HFFc6 (cell line): ENCODE data around the gene UGT2B11. TPM values are rescaled to one million over a fixed set of nuclear protein-coding genes. Genes with fewer than 3 reads are reported as not detected.
A peak's percentile ranks its signal among the peaks of the same experiment; 100 is the strongest.
"Not testable (repeated sequence)": the region's sequence is repeated elsewhere in the genome, so short reads cannot be mapped to it uniquely, and the experiment has no call there.

Experiments used
- DNase-seq: peaks from one replicate; pipeline ENCODE4 v3.0.0-alpha.2; 2018
- H3K27ac Mint-ChIP-seq: 2 replicates; pipeline ENCODE4 v1.8.0; 2020; ENCODE audit warnings: mild to moderate bottlenecking, mixed read lengths
- H3K27me3 Mint-ChIP-seq: 2 replicates; pipeline ENCODE4 v1.8.0; 2021; ENCODE audit warnings: mild to moderate bottlenecking, moderate library complexity, mixed read lengths; ENCODE audit not compliant: insufficient read depth
- H3K36me3 Mint-ChIP-seq: 2 replicates; pipeline ENCODE4 v1.8.0; 2021; ENCODE audit warnings: low read depth, mixed read lengths
- H3K4me1 Mint-ChIP-seq: 2 replicates; pipeline ENCODE4 v1.8.0; 2020; ENCODE audit warnings: low read depth, mixed read lengths
- H3K4me3 Mint-ChIP-seq: 2 replicates; pipeline ENCODE4 v1.8.0; 2020; ENCODE audit warnings: mild to moderate bottlenecking, moderate library complexity, mixed read lengths
- H3K9me3 Mint-ChIP-seq: 2 replicates; pipeline ENCODE4 v1.8.0; 2020; ENCODE audit warnings: mild to moderate bottlenecking, mixed read lengths
- total RNA-seq, 6 experiments: library from RNA; stranded (reverse); fragmentation: NEBNext Ultra II Directional; extraction: Animal tissue kit (Norgen Biotek cat#: 25700); gene quantifications; 2 replicates in 1 of 6; 3 replicates in 5 of 6; pipeline ENCODE4 v1.2.3, GENCODE V29; 2021
- TF ChIP-seq, protein P1 (sequence below): fragments of 200-600 bp; sonication (generic); IDR thresholded peaks from 2 replicates; pipeline ENCODE4 v1.5.0; 2021; ENCODE audit warnings: antibody characterized with exemption, mild to moderate bottlenecking

UGT2B11 gene
- total RNA-seq, 6 experiments from 2014 or later, result not detected

DNA sequence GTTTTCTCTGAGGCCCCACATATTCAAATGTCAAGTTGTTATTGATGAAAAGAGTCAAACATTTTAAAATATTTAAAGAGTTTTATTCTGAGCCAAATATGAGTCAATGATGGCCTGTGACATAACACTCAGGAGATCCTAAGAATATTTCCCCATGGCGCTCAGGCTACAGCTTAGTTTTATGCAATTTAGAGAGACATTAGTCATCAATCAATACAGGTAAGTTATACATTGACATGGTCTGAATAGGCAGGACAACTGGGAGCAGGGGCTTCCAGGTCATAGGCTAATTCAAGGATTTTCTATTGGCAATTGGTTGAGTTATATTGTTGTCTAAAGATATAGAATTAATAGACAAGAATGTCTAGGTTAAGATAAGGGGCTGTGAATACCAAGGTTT, 34.7 kb downstream of the UGT2B11 start:
- DNase-seq, H3K9me3 Mint-ChIP-seq, H3K27ac Mint-ChIP-seq, H3K36me3 Mint-ChIP-seq, H3K4me1 Mint-ChIP-seq, H3K4me3 Mint-ChIP-seq, H3K27me3 Mint-ChIP-seq: not testable (repeated sequence)

GRCh38 chr4:69178751-69179205, 35.8 kb downstream of the UGT2B11 start:
- H3K4me1 Mint-ChIP-seq, H3K4me3 Mint-ChIP-seq, H3K27me3 Mint-ChIP-seq, DNase-seq, H3K27ac Mint-ChIP-seq, H3K36me3 Mint-ChIP-seq, H3K9me3 Mint-ChIP-seq: not testable (repeated sequence)

DNA sequence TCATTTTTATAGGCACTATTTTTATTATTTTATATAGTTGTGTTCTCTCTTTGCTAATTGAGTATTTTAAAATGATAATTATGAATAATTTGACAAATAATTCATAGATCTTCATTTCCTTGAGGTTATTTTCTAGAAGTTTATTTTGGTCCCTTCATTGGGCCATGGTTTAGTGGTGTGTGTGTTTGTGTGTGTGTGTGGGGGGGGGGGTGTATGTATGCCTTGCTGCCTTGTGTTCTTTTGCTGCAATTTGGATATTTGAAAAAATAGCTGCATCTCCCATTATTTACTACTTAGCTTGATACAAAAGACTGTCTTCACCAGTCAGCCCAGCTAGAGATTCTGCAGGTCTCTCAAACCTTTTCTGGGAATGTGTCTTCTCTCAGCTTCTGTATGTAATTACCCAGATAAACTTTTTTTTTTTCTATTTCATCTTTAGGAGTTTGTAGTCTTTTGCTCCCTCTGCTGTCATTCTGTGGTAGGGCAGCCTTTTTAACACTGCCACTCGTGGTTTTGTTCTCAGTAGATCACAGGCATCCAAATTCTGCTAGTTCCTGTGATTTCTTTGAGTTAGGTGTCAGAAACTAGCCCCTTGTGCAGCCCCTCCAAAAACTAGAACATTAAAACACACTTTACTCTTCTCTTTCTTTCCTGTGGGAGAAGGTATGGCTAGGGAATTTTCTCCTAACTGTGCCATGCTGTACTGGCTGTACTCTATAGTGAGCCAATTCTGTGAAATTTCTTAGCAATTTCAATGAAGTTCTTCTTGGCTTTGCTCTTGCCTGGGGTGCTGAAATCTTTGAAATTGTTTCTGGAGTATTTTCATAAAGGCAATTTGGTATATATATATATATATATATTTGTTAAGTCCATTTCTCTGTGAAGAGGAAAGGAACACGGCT, 44.1 kb downstream of the UGT2B11 start:
- H3K27ac Mint-ChIP-seq, H3K27me3 Mint-ChIP-seq, H3K4me3 Mint-ChIP-seq, H3K4me1 Mint-ChIP-seq, H3K36me3 Mint-ChIP-seq, H3K9me3 Mint-ChIP-seq: not testable (repeated sequence)
- peak; percentile 30 for DNase-seq
- TF ChIP-seq, protein P1, sequence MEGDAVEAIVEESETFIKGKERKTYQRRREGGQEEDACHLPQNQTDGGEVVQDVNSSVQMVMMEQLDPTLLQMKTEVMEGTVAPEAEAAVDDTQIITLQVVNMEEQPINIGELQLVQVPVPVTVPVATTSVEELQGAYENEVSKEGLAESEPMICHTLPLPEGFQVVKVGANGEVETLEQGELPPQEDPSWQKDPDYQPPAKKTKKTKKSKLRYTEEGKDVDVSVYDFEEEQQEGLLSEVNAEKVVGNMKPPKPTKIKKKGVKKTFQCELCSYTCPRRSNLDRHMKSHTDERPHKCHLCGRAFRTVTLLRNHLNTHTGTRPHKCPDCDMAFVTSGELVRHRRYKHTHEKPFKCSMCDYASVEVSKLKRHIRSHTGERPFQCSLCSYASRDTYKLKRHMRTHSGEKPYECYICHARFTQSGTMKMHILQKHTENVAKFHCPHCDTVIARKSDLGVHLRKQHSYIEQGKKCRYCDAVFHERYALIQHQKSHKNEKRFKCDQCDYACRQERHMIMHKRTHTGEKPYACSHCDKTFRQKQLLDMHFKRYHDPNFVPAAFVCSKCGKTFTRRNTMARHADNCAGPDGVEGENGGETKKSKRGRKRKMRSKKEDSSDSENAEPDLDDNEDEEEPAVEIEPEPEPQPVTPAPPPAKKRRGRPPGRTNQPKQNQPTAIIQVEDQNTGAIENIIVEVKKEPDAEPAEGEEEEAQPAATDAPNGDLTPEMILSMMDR, result peak; percentile 74

- not testable (repeated sequence) for H3K27ac Mint-ChIP-seq, DNase-seq, H3K4me1 Mint-ChIP-seq, H3K27me3 Mint-ChIP-seq, H3K36me3 Mint-ChIP-seq, H3K9me3 Mint-ChIP-seq, H3K4me3 Mint-ChIP-seq
These were observed 45.4 kb downstream of the UGT2B11 start for GRCh38 chr4:69169171-69169570.

DNA sequence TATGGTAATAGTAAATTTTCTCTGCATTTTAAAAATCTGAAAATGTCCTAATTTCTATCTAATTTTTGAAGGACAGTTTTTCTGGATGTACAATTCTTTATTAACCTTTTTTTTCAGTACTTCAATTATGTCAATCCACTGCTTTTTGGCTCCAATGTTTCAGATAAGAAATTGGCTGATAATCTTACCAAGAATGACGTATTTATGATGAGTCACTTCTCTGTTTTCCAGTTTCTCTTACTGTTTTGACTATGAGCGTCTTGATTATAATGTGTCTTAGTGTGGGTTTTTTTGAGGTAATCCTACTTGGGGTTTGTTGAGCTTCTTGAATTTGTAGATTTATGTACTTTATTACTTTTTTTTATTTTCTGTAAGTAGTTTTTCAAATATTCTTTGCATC, 47.2 kb downstream of the UGT2B11 start:
- no peaks in the 10 kb centered on the region; the same call in 1 of the 2 replicates for H3K27me3 Mint-ChIP-seq
- H3K27ac Mint-ChIP-seq, result no peak overlapping the region
- no peaks in the 10 kb centered on the region for H3K4me1 Mint-ChIP-seq
- H3K9me3 Mint-ChIP-seq, result peaks cover 7% of the 10 kb centered on the region; the same call in 1 of the 2 replicates
- TF ChIP-seq, protein P1, result no peak
- H3K36me3 Mint-ChIP-seq, result no peaks in the 10 kb centered on the region; the same call in 1 of the 2 replicates
- no peak for DNase-seq
- H3K4me3 Mint-ChIP-seq, result no peak overlapping the region

- H3K9me3 Mint-ChIP-seq, H3K27me3 Mint-ChIP-seq, H3K4me1 Mint-ChIP-seq, H3K36me3 Mint-ChIP-seq, H3K4me3 Mint-ChIP-seq, DNase-seq, H3K27ac Mint-ChIP-seq: not testable (repeated sequence)
These were observed 48.2 kb downstream of the UGT2B11 start for GRCh38 chr4:69166376-69166775.

DNA sequence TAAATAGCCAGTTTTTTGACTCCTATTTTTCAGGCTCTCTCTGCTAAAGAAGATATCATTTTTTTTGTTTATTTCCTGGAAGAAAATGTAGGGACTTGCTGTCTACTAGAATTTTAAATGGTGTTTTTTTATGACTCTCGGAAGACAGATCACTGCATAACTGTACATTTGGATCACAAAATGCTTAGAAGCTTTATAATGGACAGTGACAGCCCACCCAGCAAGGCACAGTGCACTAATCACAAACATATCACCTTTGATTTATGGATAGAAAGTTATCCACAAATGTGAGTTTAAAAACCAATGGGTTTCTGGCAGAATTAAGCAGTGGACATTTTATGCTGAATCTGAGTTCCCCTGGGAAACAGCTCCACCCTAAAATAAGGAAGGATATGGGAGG, 48.8 kb downstream of the UGT2B11 start:
- not testable (repeated sequence) for H3K9me3 Mint-ChIP-seq, DNase-seq, H3K27ac Mint-ChIP-seq, H3K36me3 Mint-ChIP-seq, H3K4me3 Mint-ChIP-seq, H3K27me3 Mint-ChIP-seq, H3K4me1 Mint-ChIP-seq

DNA sequence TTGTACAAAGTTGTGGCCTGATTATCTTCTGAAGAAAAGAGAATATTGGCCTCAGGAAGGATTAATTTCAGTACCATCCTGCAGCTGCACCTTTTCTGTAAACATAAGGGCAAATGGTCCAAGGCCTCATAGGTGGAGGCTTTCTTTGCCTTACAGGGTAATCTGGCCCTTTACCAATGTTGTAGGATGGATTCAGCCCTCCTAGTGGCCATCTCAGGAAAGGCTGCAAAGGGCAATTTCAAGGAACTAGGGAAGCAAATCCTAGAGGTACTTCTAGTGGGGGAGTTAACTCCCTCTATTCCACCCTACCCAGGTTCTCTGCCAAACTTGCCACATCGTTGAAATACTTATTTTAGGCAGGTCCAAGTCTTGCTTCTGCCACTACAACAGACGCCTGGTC, 57.6 kb downstream of the UGT2B11 start:
- H3K9me3 Mint-ChIP-seq, result no peaks in the 10 kb centered on the region
- TF ChIP-seq, protein P1, result peak; percentile 49; the same call in 1 of the 2 replicates
- no peak for DNase-seq
- no peak overlapping the region for H3K27ac Mint-ChIP-seq
- no peak overlapping the region for H3K4me3 Mint-ChIP-seq
- H3K27me3 Mint-ChIP-seq, result no peaks in the 10 kb centered on the region
- H3K4me1 Mint-ChIP-seq, result no peaks in the 10 kb centered on the region
- H3K36me3 Mint-ChIP-seq, result no peaks in the 10 kb centered on the region
